G401.6 (cell line): ENCODE results near the gene MTMR2.
A peak's percentile ranks its signal among the peaks of the same experiment; 100 is the strongest.
"Not testable (repeated sequence)": the region's sequence is repeated elsewhere in the genome, so short reads cannot be mapped to it uniquely, and the experiment has no call there.

Source experiments
- FAIRE-seq: peaks from 2 replicates; lab custom pipeline; 2012; peaks lifted over from hg19 to GRCh38; lab: Jason Lieb, UNC

MTMR2 gene

DNA sequence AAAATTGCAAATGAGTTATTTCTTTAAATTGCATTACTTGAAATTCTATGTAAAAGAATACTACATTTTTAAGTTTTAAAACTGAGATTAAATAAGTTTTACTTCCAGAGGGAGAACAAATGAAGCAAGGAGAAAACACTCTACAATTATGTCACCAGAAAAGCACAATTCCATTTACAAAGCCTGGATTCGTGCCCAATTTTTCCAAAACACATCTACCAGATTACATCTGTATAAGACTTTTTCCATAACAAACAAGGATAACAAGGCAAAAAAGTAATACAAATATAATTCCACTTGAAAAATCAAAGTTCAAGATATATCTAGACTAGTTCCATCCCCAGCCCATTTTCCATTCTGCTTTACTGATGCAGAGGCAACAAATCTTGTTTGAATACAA is 40.5 kb downstream of the MTMR2 start:
- FAIRE-seq, result no peak

DNA sequence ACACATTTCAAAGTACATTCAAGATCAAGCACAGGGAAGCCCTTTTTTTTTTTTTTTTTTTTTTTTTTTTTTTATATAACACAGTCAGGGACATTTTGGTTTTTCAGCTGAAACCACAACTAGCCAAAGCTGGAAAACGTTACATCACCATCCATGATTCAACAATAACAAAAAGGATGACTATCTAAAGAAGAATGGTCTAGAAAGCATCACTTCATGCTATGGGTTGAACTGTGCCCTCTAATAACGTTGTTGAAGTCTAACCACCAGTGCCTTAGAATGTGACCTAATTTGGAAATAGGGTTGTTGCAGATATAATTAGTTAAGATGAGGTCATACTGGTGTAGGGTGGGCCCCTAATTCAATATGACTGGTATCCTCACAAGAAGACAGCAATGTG is 46.6 kb downstream of the MTMR2 start:
- no peak for FAIRE-seq

GRCh38 chr11:95870877-95871276 is 53.0 kb downstream of the MTMR2 start:
- FAIRE-seq, result not testable (repeated sequence)

DNA sequence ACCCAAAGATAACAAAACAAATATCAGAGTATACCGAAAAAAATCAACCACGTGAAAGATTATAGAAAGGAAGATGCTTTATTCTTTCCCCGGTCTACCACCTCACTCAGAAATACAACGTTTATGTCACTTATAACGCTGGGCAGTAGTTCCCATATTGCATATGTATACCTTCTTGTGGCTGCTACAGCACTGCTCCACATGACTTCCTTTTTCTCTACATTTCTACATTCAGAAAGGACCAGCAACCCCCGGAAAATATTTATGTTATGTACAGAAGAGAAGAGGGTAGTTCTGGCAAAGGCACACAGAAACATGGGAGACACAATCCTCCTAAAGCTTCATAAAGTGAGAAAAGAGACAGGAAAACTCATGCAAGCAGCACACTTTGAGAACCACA is 56.8 kb downstream of the MTMR2 start:
- FAIRE-seq, result no peak

DNA sequence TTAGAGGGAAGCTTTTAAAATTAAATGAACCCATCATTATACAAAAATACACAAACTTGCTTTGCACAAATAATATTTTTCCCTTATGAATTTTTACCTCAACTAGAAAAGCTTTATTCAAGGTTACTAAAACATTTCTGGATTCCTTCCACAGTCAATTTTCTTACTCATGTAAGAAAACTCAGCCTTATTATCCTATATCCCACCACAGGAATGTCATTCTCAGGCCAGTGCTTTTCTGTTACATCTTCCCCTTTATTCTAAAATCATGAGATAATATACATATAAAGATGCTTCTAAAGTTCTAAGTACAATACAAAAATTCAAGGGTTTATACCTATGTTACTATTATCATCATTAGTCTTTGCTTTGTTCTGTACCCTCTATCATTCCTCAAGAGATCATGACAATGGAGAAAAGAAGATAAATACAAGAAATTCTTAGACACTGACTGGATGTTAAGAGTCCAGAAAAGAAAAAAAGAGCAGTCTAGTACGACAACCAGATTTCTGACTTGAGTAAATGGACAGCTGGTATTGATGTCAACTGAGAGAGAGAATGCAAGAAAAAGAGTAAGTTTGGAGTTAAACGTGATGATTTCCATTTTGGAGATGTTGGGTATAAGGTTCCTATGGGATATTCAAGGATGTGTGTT is 60.3 kb downstream of the MTMR2 start:
- FAIRE-seq, result no peak

DNA sequence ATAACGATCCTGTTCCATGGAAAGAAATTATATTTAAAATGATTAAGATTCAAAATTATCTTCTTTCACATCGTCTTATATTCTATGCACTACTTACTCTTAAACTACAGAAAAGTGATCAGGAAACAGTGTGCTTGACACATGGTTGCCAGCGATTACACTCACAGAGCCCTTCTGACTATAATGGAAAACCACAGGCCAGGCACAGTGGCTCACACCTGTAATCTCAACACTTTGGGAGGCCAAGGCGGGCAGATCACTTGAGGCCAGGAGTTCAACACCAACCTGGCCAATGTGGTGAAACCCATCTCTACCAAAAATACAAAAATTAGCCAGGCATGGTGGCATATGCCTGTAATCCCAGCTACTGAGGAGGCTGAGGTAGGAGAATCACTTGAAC is 63.9 kb downstream of the MTMR2 start:
- not testable (repeated sequence) for FAIRE-seq

- FAIRE-seq, result not testable (repeated sequence)
Observed at GRCh38 chr11:95854362-95854761, 69.5 kb downstream of the MTMR2 start.

GRCh38 chr11:95853862-95854261 is 70.0 kb downstream of the MTMR2 start:
- no peak for FAIRE-seq

DNA sequence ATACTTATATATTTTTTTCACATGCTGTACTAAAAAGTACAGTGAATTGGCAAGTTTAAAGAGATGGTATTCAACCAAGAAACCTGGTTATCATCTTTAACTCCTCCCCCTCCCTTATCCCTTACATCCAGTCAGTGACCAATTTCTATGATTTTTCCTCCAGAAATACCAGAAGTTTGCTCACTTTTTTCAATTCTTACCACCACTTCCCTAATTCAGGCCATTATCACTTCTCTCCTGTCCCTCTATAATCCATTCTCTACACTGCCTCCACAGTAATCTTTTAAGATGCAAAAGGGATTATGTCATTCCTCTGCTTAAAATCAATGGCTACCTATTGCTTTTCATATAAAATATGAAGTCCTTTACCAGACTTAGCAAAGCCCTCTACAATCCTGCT is 70.8 kb downstream of the MTMR2 start:
- no peak for FAIRE-seq

- FAIRE-seq, result no peak
Observed at GRCh38 chr11:95850137-95850536, 73.8 kb downstream of the MTMR2 start.

DNA sequence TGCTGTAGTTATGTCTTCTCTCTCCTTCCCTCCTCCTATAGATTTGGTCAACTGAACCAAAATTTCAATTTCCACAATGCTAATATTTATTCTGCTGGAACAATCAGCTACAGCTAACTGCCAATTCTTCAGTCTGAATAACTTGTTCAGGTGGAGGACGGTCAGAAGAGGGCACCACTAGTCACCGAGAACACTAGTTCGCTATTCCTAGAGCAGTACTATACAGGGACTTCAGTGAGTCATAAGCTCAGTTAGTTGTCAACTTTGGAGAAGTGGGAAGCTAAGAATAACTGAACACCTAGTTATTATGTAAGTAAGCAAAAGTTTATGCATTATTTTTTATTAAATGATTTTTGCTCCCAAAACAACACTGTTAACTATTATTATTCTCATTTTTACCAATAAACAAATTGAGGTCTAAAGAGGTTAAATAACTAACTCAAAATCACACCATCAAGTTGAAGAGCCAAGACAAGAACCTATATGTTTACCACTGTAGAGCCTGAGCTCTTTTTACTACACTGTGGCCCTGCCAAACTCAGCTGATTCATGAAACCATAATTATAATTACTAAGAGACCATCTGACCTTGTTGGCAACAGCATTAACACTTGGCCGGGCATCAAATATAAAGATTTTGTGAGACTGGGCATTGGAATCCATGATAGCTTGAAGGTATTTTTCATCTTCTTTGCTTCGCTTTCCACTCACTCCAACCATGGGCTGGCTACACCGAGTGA is 74.7 kb downstream of the MTMR2 start:
- peak; percentile 48 for FAIRE-seq

- no peak for FAIRE-seq
Observed at GRCh38 chr11:95845167-95845566, 78.7 kb downstream of the MTMR2 start.

DNA sequence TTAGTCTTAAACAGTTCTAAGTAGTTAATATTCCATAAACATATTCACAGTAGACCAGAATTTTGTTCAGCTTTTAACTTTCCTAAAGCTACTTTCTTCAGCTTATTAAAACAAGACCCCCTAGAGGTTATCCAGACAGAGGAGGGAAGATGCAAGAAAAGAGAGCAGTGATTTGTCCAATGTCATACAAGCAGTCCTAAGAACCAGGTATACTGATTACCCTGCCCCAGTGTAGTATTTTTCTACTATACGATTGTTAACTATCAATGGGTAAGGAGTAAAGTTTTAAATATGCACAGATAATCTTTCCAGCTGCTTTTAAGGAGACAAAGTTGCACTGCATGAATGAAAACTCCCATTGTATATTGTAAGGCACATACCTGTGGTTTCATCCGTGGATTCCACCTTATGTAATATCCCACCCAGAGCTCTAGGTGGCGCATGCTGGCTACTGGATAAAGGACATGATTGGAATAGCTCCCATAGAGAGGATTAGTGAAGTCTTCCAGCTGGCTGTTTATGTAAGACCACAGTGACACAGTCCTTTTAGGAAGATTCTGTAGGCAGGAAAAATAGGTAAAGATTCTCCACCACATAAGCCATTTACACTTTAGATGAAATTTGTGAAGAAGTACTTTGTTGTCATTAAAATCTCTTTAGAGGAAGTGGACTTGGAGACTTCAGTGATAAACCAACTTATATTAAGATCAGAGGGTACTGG is 88.0 kb downstream of the MTMR2 start:
- FAIRE-seq, result peak; percentile 47

DNA sequence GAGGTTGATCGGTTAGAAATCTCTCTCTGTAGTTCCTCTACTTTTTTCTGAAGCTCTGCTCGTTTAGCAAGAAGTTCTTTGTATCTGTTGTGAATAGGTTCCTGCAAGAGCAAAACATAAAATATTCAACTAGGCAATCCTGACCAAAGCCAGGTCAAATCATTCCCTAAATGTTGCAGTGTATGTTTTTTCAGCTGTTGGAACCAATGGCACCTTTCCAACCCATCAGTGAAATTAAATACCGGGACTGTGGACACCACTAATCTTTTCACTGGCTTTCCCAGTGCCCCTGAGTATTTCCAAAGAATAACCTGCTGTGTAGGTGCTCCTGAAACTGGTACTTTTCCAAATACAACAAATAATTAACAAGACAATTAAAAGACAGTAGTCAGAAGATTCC is 88.6 kb downstream of the MTMR2 start:
- FAIRE-seq, result no peak

- FAIRE-seq, result no peak
Observed at GRCh38 chr11:95833378-95833777, 90.5 kb downstream of the MTMR2 start.

GRCh38 chr11:95832763-95833162 is 91.1 kb downstream of the MTMR2 start:
- FAIRE-seq, result no peak

DNA sequence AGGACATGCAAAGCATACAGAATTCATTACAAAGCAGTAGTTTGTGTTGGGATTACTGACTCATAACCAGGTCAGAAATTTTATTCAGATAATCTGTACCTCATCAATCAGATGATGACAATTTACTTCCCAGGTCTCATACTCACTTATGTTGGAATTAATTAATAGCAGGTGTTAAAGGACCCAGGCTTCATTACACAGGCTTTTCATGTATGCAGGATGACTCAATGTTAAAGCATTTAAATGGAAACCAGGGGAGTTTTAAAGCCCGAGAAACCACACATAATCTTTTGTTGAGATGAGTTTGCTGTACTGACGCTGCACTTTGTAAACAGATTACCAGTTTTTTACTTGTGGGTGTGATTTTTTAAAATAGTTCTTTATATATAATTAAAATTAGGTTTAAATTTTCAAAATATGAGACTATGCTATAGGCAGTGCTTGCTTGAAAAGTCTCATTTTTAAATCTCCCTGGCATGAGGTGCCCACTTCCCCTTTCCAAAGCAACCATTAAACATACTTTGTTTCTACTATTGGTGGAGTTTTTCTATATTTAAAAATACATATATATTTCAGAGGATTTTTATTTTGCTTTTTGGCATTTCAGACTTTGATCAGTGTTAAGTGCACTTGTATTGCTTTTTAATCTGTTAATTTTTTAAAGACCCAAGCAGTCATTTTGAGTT is 92.6 kb downstream of the MTMR2 start:
- FAIRE-seq, result no peak

- no peak for FAIRE-seq
Observed at GRCh38 chr11:95829580-95830259, 94.2 kb downstream of the MTMR2 start.

GRCh38 chr11:95827696-95828095 is 96.2 kb downstream of the MTMR2 start:
- FAIRE-seq, result no peak

GRCh38 chr11:95821640-95822039 is 102.3 kb downstream of the MTMR2 start:
- no peak for FAIRE-seq

DNA sequence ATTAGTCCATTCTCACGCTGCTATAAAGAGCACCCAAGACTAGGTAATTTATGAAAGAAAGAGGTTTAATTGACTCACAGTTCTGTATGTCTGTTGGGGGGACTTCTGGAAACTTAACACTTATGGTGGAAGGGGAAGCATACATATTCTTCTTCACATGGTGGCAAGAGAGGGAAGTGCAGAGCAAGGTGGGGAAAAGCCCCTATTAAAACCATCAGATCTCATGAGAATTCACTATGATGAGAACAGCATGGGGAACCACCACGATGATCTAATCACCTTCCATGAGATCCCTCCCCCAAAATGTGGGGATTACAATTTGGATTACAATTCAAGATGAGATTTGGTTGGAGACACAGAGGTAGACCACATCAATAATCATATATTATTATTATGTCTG is 107.9 kb downstream of the MTMR2 start:
- FAIRE-seq, result no peak

- FAIRE-seq, result not testable (repeated sequence)
Observed at GRCh38 chr11:95811052-95811451, 112.9 kb downstream of the MTMR2 start.
